D341Med (cell line): ENCODE data around the gene STX18.
A peak's percentile ranks its signal among the peaks of the same experiment; 100 is the strongest.

Source experiments
- DNase-seq: peaks from one replicate; pipeline ENCODE4 v3.0.0; 2012; ENCODE audit warnings: low spot score

Gene STX18

GRCh38 chr4:4418676-4419390, 123.0 kb downstream of the STX18 start:
- DNase-seq = peak; percentile 7

- DNase-seq = peak; percentile 22
Observed at GRCh38 chr4:4417886-4418285, 124.0 kb downstream of the STX18 start.

DNA sequence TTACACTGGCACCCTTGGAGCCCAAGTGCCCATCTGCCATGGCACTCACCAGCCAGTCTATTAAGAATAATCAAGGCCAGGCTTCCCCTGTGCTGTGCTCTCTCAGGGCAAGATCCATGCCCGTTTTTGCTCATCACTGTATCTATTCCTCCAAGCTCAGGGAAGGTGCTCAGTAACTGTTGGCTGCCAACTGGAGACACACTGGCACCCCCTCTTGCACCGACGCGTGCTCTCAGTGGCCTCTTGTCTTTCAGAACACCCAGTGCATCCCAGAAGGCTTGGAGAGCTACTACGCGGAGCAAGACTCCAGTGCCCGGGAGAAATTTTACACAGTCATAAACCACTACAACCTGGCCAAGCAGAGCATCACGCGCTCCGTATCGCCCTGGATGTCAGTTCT, 124.9 kb downstream of the STX18 start:
- DNase-seq = peak; percentile 9

- DNase-seq = peak; percentile 15
Observed at GRCh38 chr4:4415806-4416805, 125.7 kb downstream of the STX18 start.

- DNase-seq = no peak
Observed at GRCh38 chr4:4415107-4415805, 126.6 kb downstream of the STX18 start.

DNA sequence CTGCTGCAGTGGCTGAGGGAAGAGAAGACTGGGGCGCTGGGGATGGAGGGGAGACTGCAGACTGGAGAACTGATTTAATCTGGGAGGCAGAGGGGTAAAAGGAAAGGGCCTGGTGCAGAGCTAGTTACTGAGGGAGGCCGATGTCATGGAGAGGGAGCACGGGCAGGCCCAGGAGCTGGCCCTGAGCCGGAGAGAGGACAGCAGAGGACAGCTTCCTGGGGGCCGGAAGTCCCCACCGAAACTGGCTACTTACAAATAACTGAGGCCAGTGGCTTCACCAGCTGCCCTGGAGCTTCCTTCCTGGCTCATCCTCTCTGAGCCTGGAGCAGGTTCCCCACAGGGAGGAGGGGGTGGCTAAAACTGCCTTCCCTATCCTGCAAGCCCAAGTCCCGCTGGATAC, 128.0 kb downstream of the STX18 start:
- DNase-seq = no peak

DNA sequence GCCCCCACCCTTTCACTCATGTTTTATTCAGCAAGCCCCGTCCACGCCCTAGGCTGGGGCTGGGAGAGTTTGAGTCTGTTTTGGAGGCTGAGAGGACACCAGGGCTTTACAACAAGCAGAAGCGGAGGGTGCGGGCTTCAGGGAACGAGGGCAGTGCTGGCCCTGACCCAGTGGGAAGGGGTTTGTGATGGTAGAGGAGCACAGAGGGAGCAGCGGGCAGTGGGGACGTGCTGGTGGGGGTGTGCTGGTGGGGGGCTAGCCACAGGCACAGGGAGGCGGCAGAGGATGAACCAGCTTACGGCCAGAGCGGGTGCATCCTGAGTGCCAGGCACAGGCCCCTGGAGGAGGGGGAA, 128.5 kb downstream of the STX18 start:
- DNase-seq = no peak

DNA sequence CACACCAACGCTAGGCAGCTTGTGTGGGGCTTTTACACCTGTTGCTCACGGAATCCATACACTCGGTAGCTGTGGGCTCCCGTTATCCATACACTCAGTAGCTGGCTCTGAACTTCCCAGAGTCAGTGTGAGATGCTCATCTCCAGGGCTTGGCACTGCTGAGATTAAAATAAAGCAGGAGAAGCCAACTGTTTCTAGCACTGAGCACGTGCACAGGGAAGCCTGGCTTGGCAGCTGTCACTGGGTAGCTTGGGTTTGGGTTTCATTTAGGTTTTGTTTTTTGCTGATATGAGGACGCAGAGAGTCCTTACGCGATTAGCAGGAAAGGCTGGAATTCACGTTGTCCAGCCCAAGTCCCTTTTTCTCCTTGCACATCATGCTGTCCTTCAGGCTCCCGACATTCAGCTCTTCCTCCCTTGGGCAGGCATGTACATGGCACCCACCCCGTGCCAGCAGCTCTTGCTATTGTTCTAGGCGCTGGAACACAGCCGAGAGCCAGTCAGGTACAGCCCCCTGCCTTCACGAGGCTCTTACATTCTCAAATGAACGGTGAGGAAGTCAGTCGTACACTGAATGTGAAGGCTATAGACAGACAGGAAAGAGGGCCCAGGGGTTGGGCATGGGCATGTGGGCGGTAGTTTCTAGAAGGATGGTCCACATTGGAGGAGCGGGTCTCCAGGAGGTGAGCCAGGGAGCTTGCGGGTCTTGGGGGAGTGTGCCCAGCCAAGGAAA, 129.0 kb downstream of the STX18 start:
- DNase-seq = no peak

GRCh38 chr4:4411906-4412305, 129.9 kb downstream of the STX18 start:
- no peak for DNase-seq

GRCh38 chr4:4410271-4410670, 131.6 kb downstream of the STX18 start:
- no peak for DNase-seq

DNA sequence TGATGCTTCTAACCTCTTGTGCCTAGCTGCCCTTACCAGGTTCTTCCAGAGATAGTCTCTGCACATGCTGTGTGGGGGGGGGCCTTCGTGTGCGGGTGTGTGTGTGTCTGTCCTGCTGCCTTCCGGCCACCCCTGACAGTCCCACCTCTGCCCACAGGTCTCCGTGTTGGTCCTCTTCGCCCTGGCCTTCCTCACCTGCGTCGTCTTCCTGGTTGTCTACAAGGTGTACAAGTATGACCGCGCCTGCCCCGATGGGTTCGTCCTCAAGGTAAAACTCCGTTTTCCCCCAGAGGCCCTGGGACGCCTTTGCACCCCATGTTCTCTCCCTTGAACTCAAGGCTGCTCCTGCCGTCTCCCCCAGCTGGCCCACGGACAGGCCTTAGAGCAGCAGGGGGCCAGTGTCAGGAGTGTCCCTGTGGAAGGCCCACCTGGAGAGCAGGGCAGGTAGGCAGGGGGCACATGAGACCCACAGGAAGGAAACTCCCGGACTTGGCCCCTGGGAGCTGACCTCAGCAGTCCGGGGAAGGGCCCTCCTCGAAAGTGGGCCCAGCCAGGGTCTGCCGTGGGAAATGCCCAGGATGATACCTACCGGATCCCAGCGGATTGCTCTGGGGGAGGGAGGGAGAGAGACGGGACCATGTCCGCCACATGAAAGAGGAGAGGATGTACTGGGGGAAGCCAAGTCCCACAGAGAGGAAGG, 132.3 kb downstream of the STX18 start:
- no peak for DNase-seq

- DNase-seq = no peak
Observed at GRCh38 chr4:4408576-4409335, 133.1 kb downstream of the STX18 start.

DNA sequence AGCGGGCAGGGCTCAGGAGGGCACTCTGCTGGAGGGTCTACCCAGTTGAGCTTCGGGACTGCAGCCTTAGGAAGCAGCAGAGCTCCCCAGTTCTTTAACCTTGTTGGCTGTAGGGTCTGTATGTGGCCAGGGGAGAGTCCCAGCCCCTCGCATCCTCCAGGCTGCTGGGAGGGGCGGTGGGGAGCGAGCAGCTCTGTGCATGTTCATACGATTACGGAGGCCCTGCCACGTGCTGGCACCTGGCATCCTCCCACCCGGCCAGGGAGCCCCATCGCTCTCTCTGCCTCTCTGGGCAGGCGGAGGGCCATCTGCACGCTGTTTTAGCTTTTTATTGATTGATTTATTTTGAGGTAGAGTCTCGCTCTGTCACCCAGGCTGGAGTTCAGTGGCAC, 133.7 kb downstream of the STX18 start:
- no peak for DNase-seq

DNA sequence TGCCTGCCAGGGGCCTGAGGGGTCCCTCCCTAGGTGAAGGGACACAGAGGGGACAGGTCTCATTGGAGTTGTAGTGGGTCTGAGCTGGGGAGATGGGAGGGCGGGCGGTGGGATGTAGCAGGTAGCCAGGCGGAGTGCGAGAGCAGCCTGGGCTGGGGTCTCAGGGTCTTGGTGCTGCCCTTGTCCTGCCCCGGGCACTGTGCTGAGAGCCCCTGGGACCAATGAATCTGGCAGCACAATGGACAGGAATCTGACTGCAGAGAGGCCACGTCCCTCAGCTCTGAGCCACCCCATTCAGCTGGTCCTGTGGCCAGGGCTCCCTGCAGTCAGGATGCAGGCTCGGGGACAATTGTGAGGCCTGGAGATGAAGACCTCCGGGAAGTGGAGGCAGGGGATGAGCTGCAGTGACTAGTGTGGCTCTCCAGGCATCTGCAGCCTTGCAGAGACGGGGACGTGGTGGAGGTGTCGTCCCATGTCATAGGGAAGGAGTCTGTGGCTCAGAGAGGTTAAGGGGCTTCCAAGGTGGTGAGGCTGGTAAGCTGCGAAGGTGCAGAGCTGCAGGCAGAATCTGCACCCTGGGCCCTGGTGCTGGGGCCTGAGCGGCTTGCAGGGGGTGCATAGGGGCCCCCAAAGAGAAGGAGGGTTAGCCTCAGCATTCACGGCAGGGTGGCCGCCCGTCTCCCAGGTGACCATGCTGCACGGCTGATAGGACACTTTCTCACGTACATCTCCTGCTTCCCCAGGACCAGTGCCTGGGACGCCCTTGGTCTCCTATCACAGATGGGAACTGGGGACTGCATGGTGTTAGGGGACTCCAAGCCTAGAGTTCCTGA, 134.3 kb downstream of the STX18 start:
- no peak for DNase-seq

- no peak for DNase-seq
Observed at GRCh38 chr4:4406455-4407298, 135.2 kb downstream of the STX18 start.

DNA sequence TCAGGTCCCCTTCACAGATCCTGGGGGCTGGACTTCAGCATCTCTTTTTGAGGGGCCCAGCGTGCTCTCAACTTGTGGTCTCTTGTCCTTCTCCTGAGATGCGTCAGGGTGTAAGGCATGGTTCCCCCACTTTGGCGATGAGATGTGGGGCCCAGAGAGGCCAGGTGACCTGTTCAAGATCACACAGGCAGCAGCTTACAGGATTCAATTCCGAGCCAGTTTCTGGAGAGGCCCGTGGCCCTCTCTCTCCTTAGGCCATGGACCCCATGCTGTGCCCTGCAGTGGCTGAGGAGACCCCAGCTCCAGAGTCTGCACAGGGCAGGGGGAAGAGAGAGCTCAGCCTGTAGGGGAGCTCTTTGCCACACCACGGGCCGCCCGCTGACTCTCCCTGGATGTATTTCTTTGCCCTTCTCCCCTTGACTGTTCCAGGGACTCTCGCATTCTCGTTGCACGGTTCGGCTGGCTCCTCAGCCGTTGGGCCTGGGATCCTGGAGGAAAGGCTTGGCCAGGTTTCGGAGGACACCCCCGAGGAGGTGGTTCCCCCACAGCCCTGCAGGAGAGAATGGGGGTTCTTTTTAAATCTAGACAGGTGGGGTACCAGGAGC, 136.4 kb downstream of the STX18 start:
- no peak for DNase-seq

DNA sequence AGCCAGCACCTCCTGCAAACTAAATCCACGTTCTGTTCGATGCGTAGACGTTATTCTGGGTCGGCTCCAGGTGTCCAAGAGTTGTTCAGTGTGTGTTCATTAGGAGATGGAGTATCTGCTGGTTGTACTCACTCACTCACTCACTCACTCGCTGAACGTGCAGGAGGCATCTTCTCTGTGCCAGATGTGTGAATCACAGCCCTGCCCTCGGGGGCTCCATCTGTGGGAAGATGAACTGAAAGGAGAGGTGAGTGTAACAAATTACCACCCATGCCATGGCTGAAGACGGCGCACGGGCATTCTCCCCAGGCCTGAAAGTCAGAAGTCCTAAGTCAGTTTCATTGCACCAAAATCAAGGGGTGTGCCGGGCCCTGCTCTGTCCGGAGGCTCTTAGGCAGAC, 138.9 kb downstream of the STX18 start:
- DNase-seq = no peak

DNA sequence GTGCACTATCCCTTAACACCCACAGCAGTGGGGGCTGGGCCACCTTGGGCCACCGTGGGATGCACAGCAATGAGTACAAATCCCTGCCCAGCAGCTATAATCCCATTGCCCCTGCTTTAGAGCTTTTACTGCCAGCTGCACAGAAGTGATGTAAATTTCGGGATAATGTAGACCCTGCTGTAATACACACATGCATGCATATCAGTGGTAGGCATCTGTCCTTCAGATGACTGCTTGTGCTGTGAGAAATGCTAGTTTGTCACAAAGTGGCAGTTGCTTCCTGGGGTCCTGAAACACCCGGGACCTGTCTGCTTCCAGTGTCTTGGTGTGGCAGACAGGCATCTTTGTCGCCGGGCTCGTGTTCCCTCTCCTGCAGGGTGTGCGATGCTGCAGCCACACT, 140.8 kb downstream of the STX18 start:
- no peak for DNase-seq
